SK-N-SH (cell line): Measurements from ENCODE around the gene SLC7A5. TPM values are rescaled to one million over a fixed set of nuclear protein-coding genes. Genes with fewer than 3 reads are reported as not detected.
"Not testable (repeated sequence)": the region's sequence is repeated elsewhere in the genome, so short reads cannot be mapped to it uniquely, and the experiment has no call there.

Experiments
- CTCF ChIA-PET: fragments of 300-600, 350-600 bp; formaldehyde crosslinking; extraction: SDS; loops from one replicate; lab custom pipeline; 2021; lab: Yijun Ruan, JAX
- POLR2A ChIA-PET: fragments of 350-600 bp; sonication (Branson Sonifier 250); formaldehyde crosslinking; extraction: SDS; loops from one replicate; lab custom pipeline; 2020; ENCODE audit warnings: antibody characterized with exemption, inconsistent platforms; lab: Yijun Ruan, JAX
- DNase-seq: peaks from one replicate; pipeline ENCODE4 v3.0.0; 2012
- H2AFZ ChIP-seq: fragments of 200-600 bp; sonication (generic); 2 replicates; pipeline ENCODE4 v1.8.1; 2016; ENCODE audit warnings: antibody characterized with exemption, mild to moderate bottlenecking, low read depth
- H3F3A ChIP-seq: fragments of 200-600 bp; sonication (generic); replicated peaks from 2 replicates; pipeline ENCODE3; 2016; ENCODE audit warnings: antibody characterized with exemption, mild to moderate bottlenecking; ENCODE audit not compliant: insufficient read depth
- H3K27ac ChIP-seq, 2 experiments: fragments of 200-500 bp in 1 of 2; fragments of 200-600 bp in 1 of 2; sonication (Bioruptor generic) in 1 of 2; sonication (generic), shearing (Covaris generic) in 1 of 2; 2 replicates each; pipeline versions ENCODE4 v1.5.1 to v1.6.1; 2014 to 2016; ENCODE audit warnings: low read depth in 2 of 2, inconsistent platforms in 1 of 2, low read length in 1 of 2, mild to moderate bottlenecking in 1 of 2, mixed read lengths in 1 of 2
- H3K27me3 ChIP-seq: fragments of 200-600 bp; sonication (generic), shearing (Covaris generic); 2 replicates; pipeline ENCODE4 v1.6.1; 2016; ENCODE audit warnings: mixed run types; ENCODE audit not compliant: insufficient read depth
- H3K36me3 ChIP-seq, 2 experiments: fragments of 200-500 bp in 1 of 2; fragments of 200-600 bp in 1 of 2; sonication (Bioruptor generic) in 1 of 2; sonication (generic) in 1 of 2; replicated peaks in 1 of 2; 2 replicates each; pipeline versions ENCODE3 to v1.5.1; 2014 to 2016; ENCODE audit warnings: low read length in 1 of 2, mild to moderate bottlenecking in 1 of 2; ENCODE audit not compliant: insufficient read depth in 2 of 2, control insufficient read depth in 1 of 2
- H3K4me1 ChIP-seq, 2 experiments: fragments of 200-500 bp in 1 of 2; fragments of 200-600 bp in 1 of 2; sonication (Bioruptor generic) in 1 of 2; sonication (generic), shearing (Covaris generic) in 1 of 2; 2 replicates each; pipeline versions ENCODE4 v1.5.1 to v1.6.1; 2014 to 2016; ENCODE audit warnings: low read depth in 1 of 2, low read length in 1 of 2, mixed run types in 1 of 2; ENCODE audit not compliant: insufficient read depth in 2 of 2, control insufficient read depth in 1 of 2
- H3K4me2 ChIP-seq: fragments of 200-600 bp; sonication (generic), shearing (Covaris generic); 2 replicates; pipeline ENCODE4 v1.6.1; 2017; ENCODE audit warnings: mixed run types
- H3K4me3 ChIP-seq, 2 experiments: fragments of 200-500 bp in 1 of 2; fragments of 200-600 bp in 1 of 2; sonication (Bioruptor generic) in 1 of 2; sonication (generic), shearing (Covaris generic) in 1 of 2; 2 replicates each; pipeline versions ENCODE4 v1.5.1 to v1.8.1; 2014 to 2016; ENCODE audit warnings: low read depth in 2 of 2, inconsistent platforms in 1 of 2, low read length in 1 of 2, mild to moderate bottlenecking in 1 of 2, mixed read lengths in 1 of 2, moderate library complexity in 1 of 2
- H3K79me2 ChIP-seq: fragments of 200-600 bp; sonication (generic); 2 replicates; pipeline ENCODE4 v1.8.1; 2017; ENCODE audit warnings: mild to moderate bottlenecking; ENCODE audit not compliant: insufficient read depth
- H3K9ac ChIP-seq: fragments of 200-600 bp; sonication (generic); 2 replicates; pipeline ENCODE4 v1.6.1; 2017; ENCODE audit warnings: mixed run types
- H3K9me2 ChIP-seq: fragments of 200-600 bp; sonication (generic); 2 replicates; pipeline ENCODE4 v1.6.1; 2017; ENCODE audit warnings: mixed run types
- H3K9me3 ChIP-seq: fragments of 200-600 bp; sonication (generic); 2 replicates; pipeline ENCODE4 v1.6.1; 2017; ENCODE audit warnings: mixed run types, mild to moderate bottlenecking, moderate library complexity
- H4K20me1 ChIP-seq: fragments of 200-600 bp; sonication (generic); 2 replicates; pipeline ENCODE4 v1.6.1; 2017; ENCODE audit warnings: mild to moderate bottlenecking, mixed run types; ENCODE audit not compliant: insufficient read depth
- CHD2 ChIP-seq: fragments of 150-350 bp; IDR thresholded peaks from 2 replicates; pipeline ENCODE4 v1.6.1; 2018; ENCODE audit warnings: low read length; ENCODE audit not compliant: partially characterized antibody
- FOSL2 ChIP-seq: IDR thresholded peaks from 2 replicates; pipeline ENCODE4 v1.4.0; 2012; ENCODE audit warnings: low read depth, mild to moderate bottlenecking, moderate library complexity, borderline replicate concordance
- GABPA ChIP-seq: IDR thresholded peaks from 2 replicates; pipeline ENCODE4 v1.4.0; 2012; ENCODE audit warnings: low read depth, mild to moderate bottlenecking
- JUND ChIP-seq: IDR thresholded peaks from 2 replicates; pipeline ENCODE4 v1.4.0; 2012
- MXI1 ChIP-seq: IDR thresholded peaks from 2 replicates; pipeline ENCODE4 v1.6.1; 2012; ENCODE audit warnings: mild to moderate bottlenecking, low read depth, low read length, improper control_type of control experiment
- NFIC ChIP-seq: IDR thresholded peaks from 2 replicates; pipeline ENCODE4 v1.4.0; 2012; ENCODE audit warnings: borderline replicate concordance
- NRF1 ChIP-seq: IDR thresholded peaks from 2 replicates; pipeline ENCODE4 v1.6.1; 2012; ENCODE audit warnings: low read depth, mild to moderate bottlenecking, low read length
- RAD21 ChIP-seq: IDR thresholded peaks from 2 replicates; pipeline ENCODE4 v1.6.1; 2012; ENCODE audit warnings: mild to moderate bottlenecking, low read length
- RCOR1 ChIP-seq: fragments of 150-350 bp; IDR thresholded peaks from 2 replicates; pipeline ENCODE4 v1.6.1; 2017; ENCODE audit warnings: antibody characterized with exemption, low read length
- RXRA ChIP-seq: IDR thresholded peaks from 2 replicates; pipeline ENCODE4 v1.4.0; 2012; ENCODE audit warnings: low read depth, mild to moderate bottlenecking, borderline replicate concordance
- SMC3 ChIP-seq: IDR thresholded peaks from 2 replicates; pipeline ENCODE4 v1.6.1; 2012; ENCODE audit warnings: low read depth, low read length, improper control_type of control experiment
- TEAD4 ChIP-seq: IDR thresholded peaks from 2 replicates; pipeline ENCODE4 v1.4.0; 2012; ENCODE audit warnings: mild to moderate bottlenecking, borderline replicate concordance; ENCODE audit not compliant: insufficient read depth
- YY1 ChIP-seq: IDR thresholded peaks from 2 replicates; pipeline ENCODE4 v1.4.0; 2012; ENCODE audit warnings: low read depth, mild to moderate bottlenecking
- WGBS: methylation state at CpG from one replicate; pipeline ENCODE4 v1.1.6; 2017; ENCODE audit warnings: low lambda C conversion rate; 5-methylcytosine and 5-hydroxymethylcytosine counted together
- polyA plus RNA-seq, 3 experiments: library from polyadenylated mRNA; depleted of rRNA; stranded (reverse); fragments of >200 nt; gene quantifications; 2 replicates each; pipeline ENCODE4 v1.2.3, GENCODE V29; 2012
- TF ChIP-seq, protein P1 (sequence below): IDR thresholded peaks from 2 replicates; pipeline ENCODE4; 2012
- TF ChIP-seq, protein P2 (sequence below): IDR thresholded peaks from 2 replicates; pipeline ENCODE4 v1.4.0; 2012; ENCODE audit warnings: low read depth
- TF ChIP-seq, protein P3 (sequence below): IDR thresholded peaks from 2 replicates; pipeline ENCODE4 v1.4.0; 2012; ENCODE audit warnings: low read depth, borderline replicate concordance
- TF ChIP-seq, protein P4 (sequence below): IDR thresholded peaks from 2 replicates; pipeline ENCODE4 v1.4.0; 2012; ENCODE audit warnings: low read depth, borderline replicate concordance

SLC7A5 gene
- polyA plus RNA-seq, 1 of the 3 experiments (the other 2 are of a cell fraction) = 15.1 TPM

DNA sequence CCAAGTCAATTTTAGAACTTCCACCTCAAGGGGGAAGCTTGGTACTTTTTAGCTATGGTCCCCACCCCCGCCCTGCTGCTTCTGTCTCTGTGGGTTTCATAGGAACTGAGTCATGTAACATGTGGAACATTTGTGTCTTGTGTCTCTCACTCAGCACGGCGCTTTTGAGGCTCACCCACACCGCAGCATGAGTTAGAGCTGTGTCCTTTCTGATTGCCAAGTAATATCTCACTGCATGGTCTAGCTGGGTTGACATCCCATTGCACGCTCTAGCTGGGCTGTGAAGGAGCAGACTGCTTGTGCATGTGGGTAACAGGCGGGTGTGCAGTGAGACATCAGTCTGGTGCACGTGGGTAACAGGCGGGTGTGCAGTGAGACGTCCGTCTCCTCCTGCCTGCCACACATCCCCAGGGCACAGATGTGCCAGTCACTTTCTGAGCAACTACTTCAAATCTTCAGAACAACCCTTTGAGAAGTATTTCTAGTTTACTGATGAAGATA, 26.4 kb upstream of the SLC7A5 start:
- Histone ChIP-seq H2AFZ (no peak overlapping the region), H4K20me1 (no peaks in the 10 kb centered on the region), H3F3A (no peaks in the 10 kb centered on the region), H3K27me3 (no peaks in the 10 kb centered on the region), H3K9me2 (no peaks in the 10 kb centered on the region), H3K4me3 (no peak overlapping the region), H3K36me3 (no peaks in the 10 kb centered on the region), H3K9ac (no peak overlapping the region), H3K27ac (no peak overlapping the region), H3K4me2 (no peak overlapping the region), H3K9me3 (no peaks in the 10 kb centered on the region), H3K79me2 (no peaks in the 10 kb centered on the region), H3K4me1 (no peaks in the 10 kb centered on the region; a peak in 1 of 4 replicates)
- ChIA-PET CTCF (interaction anchor here (1.0 kb wide), 1 partner anchor 117 kb away, joined by 5 read pairs; no protein-coding TSS in a partner anchor), POLR2A (no interaction called here)
- TF ChIP-seq NRF1 (no peak), MXI1 (no peak), NFIC (no peak), SMC3 (no peak), CHD2 (no peak), RXRA (no peak), RAD21 (no peak), JUND (no peak), TEAD4 (no peak)
- TF ChIP-seq, protein P1, sequence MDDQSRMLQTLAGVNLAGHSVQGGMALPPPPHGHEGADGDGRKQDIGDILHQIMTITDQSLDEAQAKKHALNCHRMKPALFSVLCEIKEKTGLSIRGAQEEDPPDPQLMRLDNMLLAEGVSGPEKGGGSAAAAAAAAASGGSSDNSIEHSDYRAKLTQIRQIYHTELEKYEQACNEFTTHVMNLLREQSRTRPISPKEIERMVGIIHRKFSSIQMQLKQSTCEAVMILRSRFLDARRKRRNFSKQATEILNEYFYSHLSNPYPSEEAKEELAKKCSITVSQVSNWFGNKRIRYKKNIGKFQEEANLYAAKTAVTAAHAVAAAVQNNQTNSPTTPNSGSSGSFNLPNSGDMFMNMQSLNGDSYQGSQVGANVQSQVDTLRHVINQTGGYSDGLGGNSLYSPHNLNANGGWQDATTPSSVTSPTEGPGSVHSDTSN = no peak
- TF ChIP-seq, protein P2, sequence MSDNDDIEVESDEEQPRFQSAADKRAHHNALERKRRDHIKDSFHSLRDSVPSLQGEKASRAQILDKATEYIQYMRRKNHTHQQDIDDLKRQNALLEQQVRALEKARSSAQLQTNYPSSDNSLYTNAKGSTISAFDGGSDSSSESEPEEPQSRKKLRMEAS = no peak
- 84% methylated on average over 10 of the region's 10 CpGs for WGBS
- DNase-seq = no peak

DNA sequence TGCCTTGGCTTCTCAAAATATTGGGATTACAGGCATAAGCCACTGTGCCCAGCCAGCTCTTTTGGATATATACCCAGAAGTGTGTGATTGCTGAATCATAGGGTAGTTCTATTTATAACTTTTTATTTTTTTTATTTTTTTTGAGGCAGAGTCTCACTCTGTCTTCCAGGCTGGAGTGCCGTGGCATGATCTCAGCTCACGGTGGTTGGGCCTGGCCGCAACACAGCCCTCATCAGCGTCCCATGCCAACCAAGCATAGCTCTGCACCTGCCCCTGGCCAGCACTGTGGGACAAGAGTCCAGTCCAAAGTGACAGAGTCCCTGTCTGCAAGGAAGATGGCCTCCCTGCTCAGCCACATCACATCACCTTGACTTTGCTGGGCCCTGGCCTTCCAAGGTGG, 24.7 kb upstream of the SLC7A5 start:
- H3K4me2 ChIP-seq, H4K20me1 ChIP-seq, H3F3A ChIP-seq, POLR2A ChIA-PET, H3K27ac ChIP-seq, H3K79me2 ChIP-seq, H3K36me3 ChIP-seq, H3K9me3 ChIP-seq, DNase-seq, H3K9ac ChIP-seq, H3K27me3 ChIP-seq, H3K9me2 ChIP-seq, H2AFZ ChIP-seq, H3K4me3 ChIP-seq, H3K4me1 ChIP-seq: not testable (repeated sequence)
- CTCF ChIA-PET = interaction anchor here (1.6 kb wide), 1 partner anchor 115 kb away, joined by 8 read pairs; no protein-coding TSS in a partner anchor
- 60% methylated on average over 4 of the region's 4 CpGs for WGBS

DNA sequence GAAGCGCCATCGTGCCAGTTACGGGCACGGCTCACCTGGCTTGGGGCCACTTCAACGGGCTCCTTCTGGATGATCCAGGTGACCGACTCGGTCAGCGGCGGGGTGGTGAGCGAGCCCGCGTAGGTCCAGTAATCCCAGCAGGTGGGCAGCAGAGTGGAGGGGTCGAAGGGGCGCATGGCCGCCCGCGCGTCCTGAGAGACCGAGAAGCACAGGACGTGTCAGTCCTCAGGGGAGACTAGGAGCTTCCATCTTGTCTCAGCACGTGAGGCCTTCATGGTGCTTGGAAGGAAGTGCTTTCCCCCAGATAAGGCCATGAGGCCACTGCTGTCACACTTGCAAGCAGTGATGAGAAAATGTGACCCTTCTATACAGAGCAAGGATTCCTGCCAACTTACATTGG, 22.5 kb upstream of the SLC7A5 start:
- CTCF ChIA-PET = interaction anchor here (1.2 kb wide), 1 partner anchor 20 kb away, joined by 3 read pairs; no protein-coding TSS in a partner anchor
- H3K79me2 ChIP-seq = no peaks in the 10 kb centered on the region

More for the DNA sequence above, 22.5 kb upstream of the SLC7A5 start:
- Histone ChIP-seq H3K9ac (no peak overlapping the region), H3K27ac (no peak overlapping the region), H3K27me3 (no peaks in the 10 kb centered on the region), H2AFZ (no peak overlapping the region), H3K4me3 (no peak overlapping the region), H3K9me3 (no peaks in the 10 kb centered on the region), H3F3A (no peaks in the 10 kb centered on the region), H3K4me2 (no peak overlapping the region), H3K36me3 (no peaks in the 10 kb centered on the region), H4K20me1 (no peaks in the 10 kb centered on the region), H3K4me1 (no peaks in the 10 kb centered on the region; a peak in 1 of 4 replicates), H3K9me2 (no peaks in the 10 kb centered on the region)
- WGBS = 96% methylated on average over 20 of the region's 21 CpGs
- no peak for DNase-seq
- POLR2A ChIA-PET = no interaction called here
- TF ChIP-seq, protein P3, sequence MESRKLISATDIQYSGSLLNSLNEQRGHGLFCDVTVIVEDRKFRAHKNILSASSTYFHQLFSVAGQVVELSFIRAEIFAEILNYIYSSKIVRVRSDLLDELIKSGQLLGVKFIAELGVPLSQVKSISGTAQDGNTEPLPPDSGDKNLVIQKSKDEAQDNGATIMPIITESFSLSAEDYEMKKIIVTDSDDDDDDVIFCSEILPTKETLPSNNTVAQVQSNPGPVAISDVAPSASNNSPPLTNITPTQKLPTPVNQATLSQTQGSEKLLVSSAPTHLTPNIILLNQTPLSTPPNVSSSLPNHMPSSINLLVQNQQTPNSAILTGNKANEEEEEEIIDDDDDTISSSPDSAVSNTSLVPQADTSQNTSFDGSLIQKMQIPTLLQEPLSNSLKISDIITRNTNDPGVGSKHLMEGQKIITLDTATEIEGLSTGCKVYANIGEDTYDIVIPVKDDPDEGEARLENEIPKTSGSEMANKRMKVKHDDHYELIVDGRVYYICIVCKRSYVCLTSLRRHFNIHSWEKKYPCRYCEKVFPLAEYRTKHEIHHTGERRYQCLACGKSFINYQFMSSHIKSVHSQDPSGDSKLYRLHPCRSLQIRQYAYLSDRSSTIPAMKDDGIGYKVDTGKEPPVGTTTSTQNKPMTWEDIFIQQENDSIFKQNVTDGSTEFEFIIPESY = no peak
- TF ChIP-seq MXI1 = no peak
- TF ChIP-seq, protein P4, sequence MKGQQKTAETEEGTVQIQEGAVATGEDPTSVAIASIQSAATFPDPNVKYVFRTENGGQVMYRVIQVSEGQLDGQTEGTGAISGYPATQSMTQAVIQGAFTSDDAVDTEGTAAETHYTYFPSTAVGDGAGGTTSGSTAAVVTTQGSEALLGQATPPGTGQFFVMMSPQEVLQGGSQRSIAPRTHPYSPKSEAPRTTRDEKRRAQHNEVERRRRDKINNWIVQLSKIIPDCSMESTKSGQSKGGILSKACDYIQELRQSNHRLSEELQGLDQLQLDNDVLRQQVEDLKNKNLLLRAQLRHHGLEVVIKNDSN = no peak
- no peak for TF ChIP-seq RCOR1
- TF ChIP-seq NFIC = no peak
- TF ChIP-seq GABPA = no peak
- TF ChIP-seq YY1 = no peak
- no peak for TF ChIP-seq FOSL2
